NCI-H345 (cell line): ENCODE results near the gene ST6GALNAC5.

ENCODE experiments used
- DNase-seq: peaks from one replicate; lab custom pipeline; 2025; lab: John Stamatoyannopoulos, UW

Gene ST6GALNAC5

GRCh38 chr1:77047978-77048614, 180.8 kb downstream of the ST6GALNAC5 start:
- DNase-seq = no peak

GRCh38 chr1:77048615-77049005, 181.3 kb downstream of the ST6GALNAC5 start:
- DNase-seq = no peak

- no peak for DNase-seq
These were observed 184.1 kb downstream of the ST6GALNAC5 start for GRCh38 chr1:77051425-77051824.

- DNase-seq = no peak
These were observed 189.2 kb downstream of the ST6GALNAC5 start for GRCh38 chr1:77056525-77056924.

- DNase-seq = no peak
These were observed 190.8 kb downstream of the ST6GALNAC5 start for GRCh38 chr1:77057994-77058585.

- no peak for DNase-seq
These were observed 192.7 kb downstream of the ST6GALNAC5 start for GRCh38 chr1:77060000-77060399.

- no peak for DNase-seq
These were observed 193.9 kb downstream of the ST6GALNAC5 start for GRCh38 chr1:77061162-77061561.

GRCh38 chr1:77063118-77063517, 195.8 kb downstream of the ST6GALNAC5 start:
- no peak for DNase-seq

- DNase-seq = no peak
These were observed 197.0 kb downstream of the ST6GALNAC5 start for GRCh38 chr1:77064246-77064645.

- DNase-seq = peak; percentile 6
These were observed 198.5 kb downstream of the ST6GALNAC5 start for GRCh38 chr1:77065693-77066342.

- DNase-seq = peak; percentile 9
These were observed 200.7 kb downstream of the ST6GALNAC5 start for GRCh38 chr1:77068013-77068412.

GRCh38 chr1:77076759-77077158, 209.5 kb downstream of the ST6GALNAC5 start:
- DNase-seq = no peak

GRCh38 chr1:77081834-77082233, 214.6 kb downstream of the ST6GALNAC5 start:
- no peak for DNase-seq

- DNase-seq = no peak
These were observed 217.2 kb downstream of the ST6GALNAC5 start for GRCh38 chr1:77084457-77084856.

GRCh38 chr1:77085109-77085508, 217.8 kb downstream of the ST6GALNAC5 start:
- DNase-seq = no peak

- no peak for DNase-seq
These were observed 222.5 kb downstream of the ST6GALNAC5 start for GRCh38 chr1:77089756-77090155.

GRCh38 chr1:77095236-77095635, 228.0 kb downstream of the ST6GALNAC5 start:
- no peak for DNase-seq

GRCh38 chr1:77096496-77097255, 229.4 kb downstream of the ST6GALNAC5 start:
- no peak for DNase-seq

- no peak for DNase-seq
These were observed 233.6 kb downstream of the ST6GALNAC5 start for GRCh38 chr1:77100875-77101274.

GRCh38 chr1:77103486-77103885, 236.2 kb downstream of the ST6GALNAC5 start:
- no peak for DNase-seq

- DNase-seq = no peak
These were observed 237.4 kb downstream of the ST6GALNAC5 start for GRCh38 chr1:77104672-77105071.
